Activated B cell treated with CpG ODN at 0.5 μM for 24 hours (primary cell): ENCODE results near the gene PSMC4. TPM values are rescaled to one million over a fixed set of nuclear protein-coding genes. Genes with fewer than 3 reads are reported as not detected.

Experiments used
- ATAC-seq: fragments of 200-7000 bp; cut with Tn5 transposase; one replicate; pipeline ENCODE4 v1.10.0; 2021; ENCODE audit warnings: low read depth, mild to moderate bottlenecking, moderate library complexity
- CTCF ChIA-PET: fragments of 350-600 bp; sonication (Branson Sonifier 250); formaldehyde crosslinking; loops from one replicate; lab custom pipeline; 2021; ENCODE audit warnings: antibody characterized with exemption; lab: Charles Lee
- POLR2A ChIA-PET: fragments of 350-600 bp; sonication (Branson Sonifier 250); formaldehyde crosslinking; loops from one replicate; lab custom pipeline; 2021; ENCODE audit warnings: antibody characterized with exemption; lab: Charles Lee
- DNase-seq: peaks from one replicate; pipeline ENCODE4 v3.0.0; 2022
- H3K27ac Mint-ChIP-seq: one replicate; pipeline ENCODE4 v1.8.0; 2020; ENCODE audit warnings: mixed read lengths
- H3K27me3 Mint-ChIP-seq: one replicate; pipeline ENCODE4 v1.8.0; 2021; ENCODE audit warnings: mixed read lengths
- H3K36me3 Mint-ChIP-seq: one replicate; pipeline ENCODE4 v1.8.0; 2021; ENCODE audit warnings: low read depth, mixed read lengths
- H3K4me1 Mint-ChIP-seq: one replicate; pipeline ENCODE4 v1.8.0; 2021; ENCODE audit warnings: mixed read lengths
- H3K4me3 Mint-ChIP-seq: one replicate; pipeline ENCODE4 v1.8.0; 2020; ENCODE audit warnings: mild to moderate bottlenecking, mixed read lengths
- H3K9me3 Mint-ChIP-seq: one replicate; pipeline ENCODE4 v1.8.0; 2020; ENCODE audit warnings: mixed read lengths
- intact Hi-C: fragments of 100-400 bp; cut with micrococcal nuclease; formaldehyde crosslinking; loops from one replicate; pipeline ENCODE4 v1.15.1; 2024
- total RNA-seq: library from RNA; stranded (reverse); gene quantifications from 2 replicates; pipeline ENCODE4 v1.2.3, GENCODE V29; 2022
- TF ChIP-seq, protein P1 (sequence below): fragments of 200-600 bp; IDR thresholded peaks from one replicate; pipeline ENCODE4 v1.8.0; 2022; ENCODE audit warnings: antibody characterized with exemption, mild to moderate bottlenecking

Gene PSMC4
- total RNA-seq, 1 donor from 2014 or later, result 115 TPM

DNA sequence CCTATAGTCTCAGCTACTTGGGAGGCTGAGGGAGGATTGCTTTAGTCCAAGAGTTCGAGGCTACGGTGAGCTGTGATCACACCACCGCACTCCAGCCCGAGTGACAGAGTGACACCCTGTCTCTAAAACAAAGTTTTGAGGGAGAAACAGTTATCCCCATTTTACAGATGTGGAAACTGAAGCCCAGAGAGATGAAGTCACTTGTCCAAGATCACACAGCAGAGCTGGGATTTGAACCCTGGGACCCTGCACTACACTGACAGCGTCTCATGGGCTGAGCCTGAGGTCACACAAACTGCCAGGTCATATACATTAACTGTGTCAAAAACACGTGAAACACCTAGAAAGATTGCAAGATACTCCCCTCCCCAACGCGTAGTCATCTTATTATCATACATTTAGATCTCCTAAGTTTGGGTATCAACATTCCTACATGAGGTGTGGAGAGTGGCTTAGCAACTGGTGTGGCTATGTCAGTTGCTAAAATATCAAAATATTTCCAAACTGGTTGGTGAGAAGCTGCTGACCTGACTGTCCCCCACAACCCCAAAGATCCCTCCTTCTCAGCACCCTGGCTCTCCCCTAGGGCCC is 44.7 kb upstream of the PSMC4 start:
- POLR2A ChIA-PET, result interaction anchor here (1.2 kb wide), 1 partner anchor 12 kb away, joined by 4 read pairs; no protein-coding TSS in a partner anchor
- H3K9me3 Mint-ChIP-seq, result no peaks in the 10 kb centered on the region
- ATAC-seq, result no peak
- no peaks in the 10 kb centered on the region for H3K4me1 Mint-ChIP-seq
- TF ChIP-seq, protein P1, sequence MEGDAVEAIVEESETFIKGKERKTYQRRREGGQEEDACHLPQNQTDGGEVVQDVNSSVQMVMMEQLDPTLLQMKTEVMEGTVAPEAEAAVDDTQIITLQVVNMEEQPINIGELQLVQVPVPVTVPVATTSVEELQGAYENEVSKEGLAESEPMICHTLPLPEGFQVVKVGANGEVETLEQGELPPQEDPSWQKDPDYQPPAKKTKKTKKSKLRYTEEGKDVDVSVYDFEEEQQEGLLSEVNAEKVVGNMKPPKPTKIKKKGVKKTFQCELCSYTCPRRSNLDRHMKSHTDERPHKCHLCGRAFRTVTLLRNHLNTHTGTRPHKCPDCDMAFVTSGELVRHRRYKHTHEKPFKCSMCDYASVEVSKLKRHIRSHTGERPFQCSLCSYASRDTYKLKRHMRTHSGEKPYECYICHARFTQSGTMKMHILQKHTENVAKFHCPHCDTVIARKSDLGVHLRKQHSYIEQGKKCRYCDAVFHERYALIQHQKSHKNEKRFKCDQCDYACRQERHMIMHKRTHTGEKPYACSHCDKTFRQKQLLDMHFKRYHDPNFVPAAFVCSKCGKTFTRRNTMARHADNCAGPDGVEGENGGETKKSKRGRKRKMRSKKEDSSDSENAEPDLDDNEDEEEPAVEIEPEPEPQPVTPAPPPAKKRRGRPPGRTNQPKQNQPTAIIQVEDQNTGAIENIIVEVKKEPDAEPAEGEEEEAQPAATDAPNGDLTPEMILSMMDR, result no peak
- DNase-seq, result no peak
- intact Hi-C loops, result no loop called here
- CTCF ChIA-PET, result interaction anchor here (2.5 kb wide), 1 partner anchor 44 kb away, joined by 10 read pairs; the partner anchor contains the start of gene PSMC4
- H3K4me3 Mint-ChIP-seq, result no peak overlapping the region
- H3K36me3 Mint-ChIP-seq, result no peaks in the 10 kb centered on the region
- H3K27me3 Mint-ChIP-seq, result no peaks in the 10 kb centered on the region
- H3K27ac Mint-ChIP-seq, result no peak overlapping the region

DNA sequence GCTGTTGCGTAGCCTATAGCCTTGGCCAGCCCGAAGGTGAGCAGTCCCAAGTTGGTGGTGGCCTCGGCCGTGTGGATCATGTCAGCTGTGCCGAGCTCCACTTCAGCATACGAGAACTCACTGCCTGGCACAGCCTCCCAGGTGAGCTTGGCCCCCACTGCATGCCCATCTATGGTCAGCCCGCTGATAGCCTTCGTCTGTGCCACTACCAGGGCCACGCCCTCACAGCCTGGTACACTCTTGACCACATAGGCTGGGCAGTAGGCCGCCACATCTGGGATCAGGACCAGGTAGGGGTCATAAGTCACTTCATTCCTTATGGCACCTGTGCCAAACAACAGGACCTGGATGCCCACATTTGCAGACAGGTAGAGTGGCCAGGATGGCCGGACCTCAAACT is 43.9 kb upstream of the PSMC4 start:
- H3K4me1 Mint-ChIP-seq, result no peaks in the 10 kb centered on the region
- intact Hi-C loops, result no loop called here
- DNase-seq (no peak), ATAC-seq (no peak)
- no peaks in the 10 kb centered on the region for H3K27me3 Mint-ChIP-seq
- H3K27ac Mint-ChIP-seq, result no peak overlapping the region
- H3K9me3 Mint-ChIP-seq, result no peaks in the 10 kb centered on the region
- TF ChIP-seq, protein P1, result no peak
- CTCF ChIA-PET, result no interaction called here
- H3K36me3 Mint-ChIP-seq, result no peaks in the 10 kb centered on the region
- POLR2A ChIA-PET, result no interaction called here
- no peak overlapping the region for H3K4me3 Mint-ChIP-seq

DNA sequence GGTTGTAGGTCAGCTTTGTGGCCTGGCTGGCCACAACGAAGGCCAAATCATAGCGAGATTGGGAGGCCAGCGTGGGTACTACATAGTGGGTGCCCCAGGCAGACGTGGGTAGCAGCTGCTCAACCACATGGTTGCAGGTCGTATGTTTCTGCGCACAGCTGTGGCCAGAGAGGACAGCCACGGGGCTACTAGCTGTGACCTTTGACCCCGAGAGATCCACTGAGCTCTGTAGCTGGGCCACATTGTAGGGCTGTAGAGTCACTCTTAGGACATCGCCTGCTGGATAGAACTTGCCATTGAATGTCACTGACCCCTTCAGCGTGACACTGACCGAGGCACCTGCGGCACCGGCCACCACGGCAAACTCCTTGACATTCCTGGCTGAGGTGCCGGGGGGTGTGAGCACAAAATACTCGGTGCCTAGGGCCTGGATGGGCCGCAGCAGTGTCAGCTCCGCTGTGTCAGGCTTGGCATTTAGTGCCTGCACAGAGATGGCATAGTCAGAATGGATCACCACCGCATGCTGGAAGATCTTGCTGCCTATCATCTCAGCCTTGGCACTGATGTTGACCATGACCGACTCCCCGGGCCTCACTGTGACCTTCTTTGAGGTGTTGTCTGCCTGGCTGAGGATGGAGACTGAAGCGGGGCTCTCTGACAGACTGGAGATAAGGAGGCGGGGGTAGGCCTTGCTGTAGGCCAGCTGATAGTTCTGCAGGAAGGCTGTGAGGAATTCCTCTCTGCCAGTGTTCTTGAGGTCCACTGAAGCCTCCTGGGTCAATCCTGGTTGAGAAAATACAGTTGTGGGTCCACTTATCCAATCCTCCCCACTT is 43.2 kb upstream of the PSMC4 start:
- ATAC-seq (no peak), DNase-seq (no peak)
- ChIA-PET POLR2A (no interaction called here), CTCF (interaction anchor here (1.1 kb wide), 1 partner anchor 43 kb away, joined by 4 read pairs; the partner anchor contains the start of gene PSMC4)
- no peak overlapping the region for H3K27ac Mint-ChIP-seq
- no peaks in the 10 kb centered on the region for H3K27me3 Mint-ChIP-seq
- no peaks in the 10 kb centered on the region for H3K9me3 Mint-ChIP-seq
- intact Hi-C loops, result no loop called here
- H3K4me3 Mint-ChIP-seq, result no peak overlapping the region
- TF ChIP-seq, protein P1, result no peak
- no peaks in the 10 kb centered on the region for H3K4me1 Mint-ChIP-seq
- no peaks in the 10 kb centered on the region for H3K36me3 Mint-ChIP-seq

DNA sequence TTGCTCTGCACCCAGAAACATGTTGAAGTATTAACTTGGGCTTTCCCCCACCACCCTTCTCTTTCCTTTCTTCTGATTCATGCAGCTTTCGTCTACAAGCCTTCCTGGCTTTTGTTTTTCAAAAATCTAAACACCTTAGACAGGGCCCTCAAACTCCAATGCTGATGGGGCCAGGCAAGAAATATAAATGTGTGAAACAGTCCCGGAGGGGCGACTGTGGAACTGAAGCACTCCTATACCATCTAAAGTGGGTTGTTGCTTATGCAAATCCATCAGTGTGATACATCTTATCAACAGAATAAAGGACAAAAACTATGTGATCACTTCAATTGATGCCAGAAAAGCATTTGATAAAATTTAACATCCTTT is 42.6 kb upstream of the PSMC4 start:
- DNase-seq, result no peak
- H3K36me3 Mint-ChIP-seq, result no peaks in the 10 kb centered on the region
- H3K4me3 Mint-ChIP-seq, result no peak overlapping the region
- H3K27me3 Mint-ChIP-seq, result no peaks in the 10 kb centered on the region
- ATAC-seq, result no peak
- no peaks in the 10 kb centered on the region for H3K4me1 Mint-ChIP-seq
- TF ChIP-seq, protein P1, result no peak
- POLR2A ChIA-PET, result no interaction called here
- intact Hi-C loops, result no loop called here
- CTCF ChIA-PET, result interaction anchor here (1.1 kb wide), 1 partner anchor 42 kb away, joined by 4 read pairs; the partner anchor contains the start of gene PSMC4
- no peak overlapping the region for H3K27ac Mint-ChIP-seq
- H3K9me3 Mint-ChIP-seq, result no peaks in the 10 kb centered on the region

DNA sequence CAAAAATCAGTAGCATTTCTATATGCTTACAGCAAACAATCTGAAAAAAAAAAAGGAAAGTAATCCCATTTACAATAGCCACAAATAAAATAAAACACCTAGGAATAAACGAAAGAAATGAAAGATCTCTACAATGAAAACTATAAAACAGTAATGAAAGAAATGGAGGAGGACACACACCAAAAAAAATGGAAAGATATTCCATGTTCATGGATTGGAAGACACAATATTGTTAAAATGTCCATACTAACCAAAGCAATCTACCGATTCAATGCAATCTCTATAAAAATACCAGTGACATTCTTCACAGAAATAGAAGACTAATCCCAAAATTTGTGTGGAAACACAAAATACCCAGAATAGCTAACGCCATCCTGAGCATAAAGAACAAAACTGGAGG is 41.2 kb upstream of the PSMC4 start:
- Mint-ChIP-seq H3K9me3 (no peaks in the 10 kb centered on the region), H3K4me1 (peaks cover 7% of the 10 kb centered on the region), H3K27ac (no peak overlapping the region), H3K4me3 (no peak overlapping the region), H3K36me3 (no peaks in the 10 kb centered on the region), H3K27me3 (no peaks in the 10 kb centered on the region)
- POLR2A ChIA-PET, result no interaction called here
- ATAC-seq (no peak), DNase-seq (no peak)
- TF ChIP-seq, protein P1, result no peak
- CTCF ChIA-PET, result no interaction called here
- intact Hi-C loops, result no loop called here
